ENCODE measurements around the gene PTPRQ. TPM values are rescaled to one million over a fixed set of nuclear protein-coding genes. Genes with fewer than 3 reads are reported as not detected.

The PTPRQ gene
- total RNA-seq, 1 experiment from 2014 or later, result not detected

DNA sequence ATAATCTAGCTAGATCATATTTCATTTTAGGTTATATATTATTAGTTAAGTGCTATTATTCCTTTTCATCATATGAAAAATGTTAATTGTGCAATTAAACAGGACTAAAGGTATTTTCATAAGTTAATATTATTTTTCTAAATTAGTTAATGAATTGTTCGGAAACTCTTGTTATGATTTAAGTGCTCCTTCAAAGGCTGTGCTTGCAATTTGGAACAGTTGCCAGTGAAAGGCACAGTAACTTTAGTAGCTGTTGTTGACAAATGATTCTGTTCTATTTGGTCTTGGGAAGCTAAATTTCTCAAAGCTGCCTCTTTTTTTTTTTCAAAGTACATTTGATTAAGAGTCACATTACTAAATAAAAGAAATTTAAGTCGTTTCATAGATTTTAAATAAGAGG is 40.7 kb downstream of the PTPRQ start:
- CTCF ChIA-PET, result interaction anchor here (0.5 kb wide), 1 partner anchor 751 kb away, joined by 3 read pairs; no protein-coding TSS in a partner anchor
- no peaks in the 10 kb centered on the region for H3K4me1 ChIP-seq (replicated peaks; ENCODE audit: insufficient read depth)
- TF ChIP-seq, protein P1, sequence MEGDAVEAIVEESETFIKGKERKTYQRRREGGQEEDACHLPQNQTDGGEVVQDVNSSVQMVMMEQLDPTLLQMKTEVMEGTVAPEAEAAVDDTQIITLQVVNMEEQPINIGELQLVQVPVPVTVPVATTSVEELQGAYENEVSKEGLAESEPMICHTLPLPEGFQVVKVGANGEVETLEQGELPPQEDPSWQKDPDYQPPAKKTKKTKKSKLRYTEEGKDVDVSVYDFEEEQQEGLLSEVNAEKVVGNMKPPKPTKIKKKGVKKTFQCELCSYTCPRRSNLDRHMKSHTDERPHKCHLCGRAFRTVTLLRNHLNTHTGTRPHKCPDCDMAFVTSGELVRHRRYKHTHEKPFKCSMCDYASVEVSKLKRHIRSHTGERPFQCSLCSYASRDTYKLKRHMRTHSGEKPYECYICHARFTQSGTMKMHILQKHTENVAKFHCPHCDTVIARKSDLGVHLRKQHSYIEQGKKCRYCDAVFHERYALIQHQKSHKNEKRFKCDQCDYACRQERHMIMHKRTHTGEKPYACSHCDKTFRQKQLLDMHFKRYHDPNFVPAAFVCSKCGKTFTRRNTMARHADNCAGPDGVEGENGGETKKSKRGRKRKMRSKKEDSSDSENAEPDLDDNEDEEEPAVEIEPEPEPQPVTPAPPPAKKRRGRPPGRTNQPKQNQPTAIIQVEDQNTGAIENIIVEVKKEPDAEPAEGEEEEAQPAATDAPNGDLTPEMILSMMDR (conservative IDR thresholded peaks at IDR 0.05), result no peak
- TF ChIP-seq EZH2 (IDR thresholded peaks at IDR 0.05; ENCODE audit: low read depth), result no peak
- H3K27me3 ChIP-seq (ENCODE audit: insufficient read depth, low read depth), result no peaks in the 10 kb centered on the region
- H3K36me3 ChIP-seq (ENCODE audit: low read depth), result no peaks in the 10 kb centered on the region
- H3K27ac ChIP-seq, result no peak overlapping the region
- H2AFZ ChIP-seq, result no peak overlapping the region
- no peaks in the 10 kb centered on the region for H3F3A ChIP-seq (ENCODE audit: insufficient read depth, low read depth)
- H3K4me2 ChIP-seq, result no peak overlapping the region
- no peaks in the 10 kb centered on the region for H3K79me2 ChIP-seq (ENCODE audit: low read depth)
- no peak overlapping the region for H3K4me3 ChIP-seq
- POLR2A ChIA-PET (ENCODE audit: unreplicated experiment), result interaction anchor here (0.5 kb wide), 1 partner anchor 265 kb away, joined by 6 read pairs; no protein-coding TSS in a partner anchor
- DNase-seq, result no peak
- no peaks in the 10 kb centered on the region for H4K20me1 ChIP-seq (ENCODE audit: insufficient read depth)
- H3K9me3 ChIP-seq (ENCODE audit: insufficient read depth, low read depth), result no peaks in the 10 kb centered on the region
- no TSS peak for BruUV-seq (replicated peaks)
- H3K9me2 ChIP-seq (ENCODE audit: insufficient read depth), result no peaks in the 10 kb centered on the region
- intact Hi-C loops (cut with micrococcal nuclease; ENCODE audit: unreplicated experiment), result no loop called here

DNA sequence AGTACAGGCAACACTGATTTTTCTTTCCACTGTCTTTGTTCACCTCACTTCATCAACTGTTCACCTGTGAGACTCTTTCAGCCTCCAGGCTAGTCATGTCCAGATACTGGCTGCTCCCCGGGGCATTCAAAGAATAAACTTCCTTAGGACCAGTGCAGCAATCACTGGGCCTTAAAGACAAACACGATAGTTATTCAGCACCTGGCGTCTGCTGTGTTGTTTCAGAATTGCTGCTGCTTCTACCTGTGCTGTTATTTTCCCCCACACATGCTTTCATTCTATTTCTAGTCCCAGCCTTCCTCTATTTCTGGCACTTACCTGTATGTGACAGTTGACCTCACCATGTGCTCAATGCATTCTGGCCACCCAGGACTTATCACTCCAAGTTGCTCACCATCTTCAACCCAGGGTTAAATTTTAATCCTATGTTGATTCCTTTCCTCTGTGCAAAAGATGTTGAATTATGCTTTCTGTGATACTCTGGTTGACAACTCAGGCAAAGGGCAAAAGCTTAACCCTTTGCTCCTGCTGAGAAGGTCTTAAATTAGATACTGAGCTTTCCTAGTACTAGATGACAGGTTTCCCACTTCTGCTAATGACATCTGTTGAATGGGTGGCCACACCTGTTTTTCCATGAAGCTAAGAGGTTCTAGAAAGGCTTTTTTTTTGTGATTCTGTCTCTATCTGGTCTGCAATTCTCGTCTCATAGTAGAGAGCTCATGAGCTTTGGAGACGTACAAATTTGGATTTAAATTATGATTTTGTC is 41.4 kb downstream of the PTPRQ start:
- Histone ChIP-seq H3K79me2 (ENCODE audit: low read depth) (no peaks in the 10 kb centered on the region), H3K4me1 (replicated peaks; ENCODE audit: insufficient read depth) (no peaks in the 10 kb centered on the region), H3K4me2 (no peak overlapping the region), H3K27me3 (ENCODE audit: insufficient read depth, low read depth) (no peaks in the 10 kb centered on the region), H2AFZ (no peak overlapping the region), H3K9me3 (ENCODE audit: insufficient read depth, low read depth) (no peaks in the 10 kb centered on the region), H3F3A (ENCODE audit: insufficient read depth, low read depth) (no peaks in the 10 kb centered on the region), H4K20me1 (ENCODE audit: insufficient read depth) (no peaks in the 10 kb centered on the region), H3K9me2 (ENCODE audit: insufficient read depth) (no peaks in the 10 kb centered on the region), H3K4me3 (no peak overlapping the region), H3K27ac (no peak overlapping the region), H3K36me3 (ENCODE audit: low read depth) (no peaks in the 10 kb centered on the region)
- TF ChIP-seq, protein P1 (conservative IDR thresholded peaks at IDR 0.05), result no peak
- no peak for TF ChIP-seq EZH2 (IDR thresholded peaks at IDR 0.05; ENCODE audit: low read depth)
- no peak for DNase-seq
- CTCF ChIA-PET, result interaction anchor here (0.5 kb wide), 1 partner anchor 751 kb away, joined by 3 read pairs; no protein-coding TSS in a partner anchor
- BruUV-seq (replicated peaks), result no TSS peak
- intact Hi-C loops (cut with micrococcal nuclease; ENCODE audit: unreplicated experiment), result no loop called here
- POLR2A ChIA-PET (ENCODE audit: unreplicated experiment), result interaction anchor here (0.6 to 0.7 kb wide), 2 partner anchors 150 to 541 kb away, joined by 3 to 4 read pairs; no protein-coding TSS in a partner anchor

DNA sequence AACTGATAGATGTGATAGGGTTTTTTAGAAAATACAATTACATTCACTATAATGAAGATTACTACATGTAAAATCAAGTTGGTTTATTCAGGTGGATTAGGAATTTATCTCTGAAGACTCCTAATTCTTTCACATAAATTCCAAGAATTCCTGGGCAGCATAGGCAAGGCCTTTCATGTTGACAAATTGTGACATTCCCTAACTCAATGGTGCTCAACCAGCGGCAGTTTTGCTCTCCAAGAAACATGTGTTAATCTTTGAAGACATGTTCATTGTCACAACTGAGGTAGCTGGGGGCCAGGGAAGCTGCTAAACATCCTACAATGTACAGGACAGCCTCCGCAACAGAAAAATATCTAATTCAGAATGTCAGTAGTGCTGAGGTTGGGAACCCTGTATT is 46.3 kb downstream of the PTPRQ start:
- no peak for TF ChIP-seq EZH2 (IDR thresholded peaks at IDR 0.05; ENCODE audit: low read depth)
- TF ChIP-seq, protein P1 (conservative IDR thresholded peaks at IDR 0.05), result no peak
- no peak overlapping the region for H3K27ac ChIP-seq
- no peaks in the 10 kb centered on the region for H3K4me1 ChIP-seq (replicated peaks; ENCODE audit: insufficient read depth)
- H3K4me3 ChIP-seq, result no peak overlapping the region
- no peaks in the 10 kb centered on the region for H3K27me3 ChIP-seq (ENCODE audit: insufficient read depth, low read depth)
- no peak overlapping the region for H3K4me2 ChIP-seq
- no peaks in the 10 kb centered on the region for H3K9me3 ChIP-seq (ENCODE audit: insufficient read depth, low read depth)
- CTCF ChIA-PET, result no interaction called here
- H3K9me2 ChIP-seq (ENCODE audit: insufficient read depth), result 0 out of 2 replicates have a peak, but pooled peaks cover 3% of the 10 kb centered on the region
- no peak for DNase-seq
- H3K79me2 ChIP-seq (ENCODE audit: low read depth), result no peaks in the 10 kb centered on the region
- no peaks in the 10 kb centered on the region for H3F3A ChIP-seq (ENCODE audit: insufficient read depth, low read depth)
- H2AFZ ChIP-seq, result no peak overlapping the region
- intact Hi-C loops (cut with micrococcal nuclease; ENCODE audit: unreplicated experiment), result loop anchor here (10.0 kb wide), 1 partner anchor 154 kb away; no protein-coding TSS in a partner anchor
- H4K20me1 ChIP-seq (ENCODE audit: insufficient read depth), result no peaks in the 10 kb centered on the region
- H3K36me3 ChIP-seq (ENCODE audit: low read depth), result no peaks in the 10 kb centered on the region
- POLR2A ChIA-PET (ENCODE audit: unreplicated experiment), result no interaction called here
- no TSS peak for BruUV-seq (replicated peaks)

All from PC-9 (cell line).